ENCODE results near the gene MDN1. TPM values are rescaled to one million over a fixed set of nuclear protein-coding genes. Genes with fewer than 3 reads are reported as not detected.
"Not testable (repeated sequence)": the region's sequence is repeated elsewhere in the genome, so short reads cannot be mapped to it uniquely, and the experiment has no call there.

Gene MDN1
- total and polyA plus RNA-seq, 11 donors = 9.1 to 38.0 (median 24.4) TPM

DNA sequence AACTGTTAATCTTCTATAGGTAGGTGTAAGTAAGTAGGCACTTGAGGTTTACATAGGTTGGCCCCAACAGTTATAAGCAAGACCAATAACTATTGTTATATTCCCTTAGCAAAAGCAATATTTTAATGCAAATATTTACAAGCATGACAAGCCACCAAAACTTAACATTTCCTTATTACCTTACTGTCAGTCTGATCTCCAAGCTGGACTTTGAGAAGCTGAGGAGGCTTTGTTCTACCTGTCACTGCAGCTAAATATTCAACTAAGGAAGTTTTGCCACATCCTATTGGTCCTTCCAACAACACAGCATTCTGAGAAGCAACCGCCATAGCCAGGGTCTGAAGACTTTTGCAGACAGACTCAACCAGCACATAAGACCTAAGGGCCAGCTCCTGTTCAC, 29.6 kb downstream of the MDN1 start:
- DNase-seq (no peak), ATAC-seq (no peak)
- H3K4me1 ChIP-seq = peaks cover 0 to 18% (median 0%) of the 10 kb centered on the region in 12 donors
- no peak overlapping the region for H3K4me3 ChIP-seq
- H3K36me3 ChIP-seq = peaks cover 0 to 97% (median 87%) of the 10 kb centered on the region in 9 donors
- H3K27ac ChIP-seq = no peak overlapping the region
- 97 to 100% (median 99%) methylated on average over 1 of the region's 1 CpG for WGBS, 4 donors
- intact Hi-C loops (cut with DNase I) = no loop called here
- TF ChIP-seq CTCF (IDR thresholded peaks at IDR 0.05) (no peak), POLR2A (IDR thresholded peaks at IDR 0.05) (no peak)
- H3K9me3 ChIP-seq = no peaks in the 10 kb centered on the region
- H3K27me3 ChIP-seq = no peaks in the 10 kb centered on the region

- no peak for TF ChIP-seq POLR2A (IDR thresholded peaks at IDR 0.05)
- no peak for TF ChIP-seq CTCF (IDR thresholded peaks at IDR 0.05)
- no peak for ATAC-seq
- intact Hi-C loops (cut with DNase I) = no loop called here
- no peak overlapping the region for H3K27ac ChIP-seq
- peaks cover 0 to 100% (median 90%) of the 10 kb centered on the region in 9 donors for H3K36me3 ChIP-seq
- H3K4me1 ChIP-seq = peaks cover 0 to 5% (median 0%) of the 10 kb centered on the region in 12 donors
- no peak for DNase-seq
- 86 to 90% (median 88%) methylated on average over 7 of the region's 7 CpGs for whole genome bisulfite sequencing, 4 donors
- no peak overlapping the region for H3K4me3 ChIP-seq
- H3K27me3 ChIP-seq = no peaks in the 10 kb centered on the region
- H3K9me3 ChIP-seq = peaks cover 0 to 9% (median 0%) of the 10 kb centered on the region in 12 donors
These were observed 31.8 kb downstream of the MDN1 start for GRCh38 chr6:89787660-89788328.

GRCh38 chr6:89786970-89787369, 32.6 kb downstream of the MDN1 start:
- DNase-seq (no peak), ATAC-seq (no peak)
- H3K27me3 ChIP-seq = no peaks in the 10 kb centered on the region
- H3K4me3 ChIP-seq = no peak overlapping the region
- intact Hi-C loops (cut with DNase I) = no loop called here
- TF ChIP-seq POLR2A (IDR thresholded peaks at IDR 0.05) (no peak), CTCF (IDR thresholded peaks at IDR 0.05) (no peak)
- peaks cover 0 to 100% (median 95%) of the 10 kb centered on the region in 9 donors for H3K36me3 ChIP-seq
- H3K9me3 ChIP-seq = peaks cover 0 to 9% (median 0%) of the 10 kb centered on the region in 12 donors
- no peaks in the 10 kb centered on the region for H3K4me1 ChIP-seq
- WGBS, 4 donors = 97 to 98% (median 98%) methylated on average over 2 of the region's 2 CpGs
- no peak overlapping the region for H3K27ac ChIP-seq

- Histone ChIP-seq H3K4me3 (no peak overlapping the region), H3K27ac (no peak overlapping the region), H3K9me3 (peaks cover 0 to 9% (median 0%) of the 10 kb centered on the region in 12 donors), H3K4me1 (no peaks in the 10 kb centered on the region), H3K36me3 (peaks cover 0 to 100% (median 98%) of the 10 kb centered on the region in 9 donors), H3K27me3 (no peaks in the 10 kb centered on the region)
- no peak for TF ChIP-seq POLR2A (IDR thresholded peaks at IDR 0.05)
- TF ChIP-seq CTCF (IDR thresholded peaks at IDR 0.05) = no peak
- DNase-seq (no peak), ATAC-seq (no peak)
- 97 to 99% (median 97%) methylated on average over 6 of the region's 6 CpGs for WGBS, 4 donors
- intact Hi-C loops (cut with DNase I) = no loop called here
These were observed 34.8 kb downstream of the MDN1 start for GRCh38 chr6:89784838-89785237.

DNA sequence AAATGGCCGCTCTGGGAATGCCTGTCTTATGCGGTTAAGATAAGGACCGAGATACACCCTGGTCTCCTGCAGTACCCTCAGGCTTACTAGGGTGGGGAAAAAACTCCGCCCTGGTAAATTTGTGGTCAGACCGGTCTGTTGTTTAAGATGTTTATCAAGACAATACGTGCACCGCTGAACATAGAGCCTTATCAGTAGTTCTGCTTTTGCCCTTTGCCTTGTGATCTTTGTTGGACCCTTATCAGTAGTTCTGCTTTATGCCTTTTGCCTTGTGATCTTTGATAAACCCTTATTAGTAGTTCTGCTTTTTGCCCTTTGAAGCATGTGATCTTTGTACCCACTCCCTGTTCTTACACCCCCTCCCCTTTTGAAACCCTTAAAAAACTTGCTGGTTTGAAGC, 36.3 kb downstream of the MDN1 start:
- H3K27ac ChIP-seq; H3K9me3 ChIP-seq; DNase-seq; H3K4me1 ChIP-seq; H3K27me3 ChIP-seq; intact Hi-C loops (cut with DNase I); H3K4me3 ChIP-seq; ATAC-seq: not testable (repeated sequence)
- WGBS, 4 donors = 90 to 94% (median 93%) methylated on average over 7 of the region's 7 CpGs
- H3K36me3 ChIP-seq = peaks cover 0 to 100% (median 93%) of the 10 kb centered on the region in 9 donors
